GM19043 (cell line): ENCODE data around the gene VEPH1.
"Not testable (repeated sequence)": the region's sequence is repeated elsewhere in the genome, so short reads cannot be mapped to it uniquely, and the experiment has no call there.

Source experiments
- ATAC-seq: cut with Tn5 transposase; IDR thresholded peaks from one replicate; pipeline ENCODE4 v1.9.1; 2021; ENCODE audit warnings: low read depth; ENCODE audit not compliant: unreplicated experiment

VEPH1 gene

GRCh38 chr3:157355276-157355675 is 147.9 kb downstream of the VEPH1 start:
- no peak for ATAC-seq

- no peak for ATAC-seq
These were observed 148.5 kb downstream of the VEPH1 start for GRCh38 chr3:157354722-157355121.

GRCh38 chr3:157354254-157354653 is 149.0 kb downstream of the VEPH1 start:
- no peak for ATAC-seq

DNA sequence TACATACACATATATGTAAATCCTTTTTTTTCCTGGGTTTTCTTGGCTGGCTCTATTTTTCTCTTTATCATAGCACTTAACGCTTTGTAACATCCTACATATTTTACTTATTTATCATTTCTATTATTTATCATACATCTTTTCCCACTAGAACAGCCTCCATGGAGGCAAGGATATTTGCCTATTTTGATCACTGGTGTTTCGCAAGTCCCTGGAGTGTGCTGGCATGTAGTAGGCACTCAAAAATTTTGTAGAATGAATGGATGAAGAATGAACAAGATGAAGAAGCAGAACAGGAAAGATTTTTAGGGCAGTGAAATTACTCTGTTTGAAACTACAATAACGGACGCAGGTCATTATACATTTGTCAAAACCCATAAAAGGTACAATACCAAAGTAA is 149.6 kb downstream of the VEPH1 start:
- no peak for ATAC-seq

DNA sequence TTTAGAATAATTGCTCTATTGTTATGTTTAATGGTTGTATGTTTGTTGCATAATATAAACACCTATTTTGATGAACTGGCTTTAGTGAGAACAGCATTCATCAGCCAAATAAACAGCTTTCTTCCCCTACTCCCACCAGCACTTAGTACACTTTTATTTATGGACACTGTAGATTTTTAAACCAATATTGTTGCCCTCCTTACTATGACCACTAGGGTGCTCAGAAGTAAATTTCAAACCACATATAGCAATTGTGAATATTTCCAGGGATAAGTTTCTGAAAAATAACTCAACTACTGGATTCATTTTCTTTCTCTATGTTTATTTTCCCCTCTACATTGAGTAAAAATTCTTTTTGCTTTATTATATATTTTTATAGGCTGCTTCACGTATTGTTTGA is 151.2 kb downstream of the VEPH1 start:
- ATAC-seq: no peak

DNA sequence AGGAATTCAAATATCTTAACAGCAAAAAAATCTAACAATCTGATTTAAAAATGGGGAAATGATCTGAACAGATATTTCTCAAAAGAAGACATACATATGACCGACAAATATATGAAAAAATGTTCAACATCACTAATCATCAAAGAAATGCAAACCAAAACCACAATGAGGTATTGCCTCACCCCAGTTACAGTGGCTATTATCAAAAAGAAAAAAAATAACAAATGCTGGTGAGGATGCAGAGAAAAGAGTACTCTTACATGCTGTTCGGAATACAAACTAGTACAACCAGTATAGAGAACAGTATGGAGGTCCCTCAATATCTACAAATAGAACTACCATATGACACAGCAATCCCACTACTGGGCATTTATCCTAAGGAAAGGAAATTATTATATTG is 152.6 kb downstream of the VEPH1 start:
- not testable (repeated sequence) for ATAC-seq

DNA sequence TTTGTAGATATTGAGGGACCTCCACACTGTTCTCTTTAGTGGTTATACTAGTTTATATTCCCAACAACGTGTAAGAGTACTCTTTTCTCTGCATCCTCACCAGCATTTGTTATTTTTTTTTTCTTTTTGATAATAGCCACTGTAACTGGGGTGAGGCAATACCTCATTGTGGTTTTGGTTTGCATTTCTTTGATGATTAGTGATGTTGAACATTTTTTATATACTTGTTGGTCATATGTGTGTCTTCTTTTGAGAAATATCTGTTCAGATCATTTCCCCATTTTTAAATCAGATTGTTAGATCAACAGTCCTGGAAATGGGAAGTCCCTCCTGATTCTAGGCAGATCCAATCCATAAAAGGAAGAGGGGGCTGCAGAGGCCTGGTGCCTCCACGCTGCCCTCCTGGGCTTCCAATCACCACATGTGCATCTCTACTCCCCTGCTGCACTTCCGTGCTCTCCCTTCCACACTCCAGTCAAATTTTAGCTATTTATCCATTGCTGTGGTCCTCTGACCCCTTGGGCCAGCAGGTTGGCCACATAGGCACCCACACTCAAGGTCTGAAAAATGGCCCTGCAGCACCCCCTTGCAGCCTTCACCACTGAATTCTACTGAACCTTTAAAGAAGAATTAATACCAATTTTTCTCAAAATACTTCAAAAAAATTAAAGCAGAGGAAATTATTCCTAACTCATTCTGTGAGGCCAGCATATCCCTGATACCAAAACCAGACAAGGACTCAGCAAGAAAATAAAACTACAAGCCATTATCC is 154.7 kb downstream of the VEPH1 start:
- not testable (repeated sequence) for ATAC-seq

- no peak for ATAC-seq
These were observed 155.5 kb downstream of the VEPH1 start for GRCh38 chr3:157347577-157348303.

- no peak for ATAC-seq
These were observed 166.8 kb downstream of the VEPH1 start for GRCh38 chr3:157336252-157337009.

DNA sequence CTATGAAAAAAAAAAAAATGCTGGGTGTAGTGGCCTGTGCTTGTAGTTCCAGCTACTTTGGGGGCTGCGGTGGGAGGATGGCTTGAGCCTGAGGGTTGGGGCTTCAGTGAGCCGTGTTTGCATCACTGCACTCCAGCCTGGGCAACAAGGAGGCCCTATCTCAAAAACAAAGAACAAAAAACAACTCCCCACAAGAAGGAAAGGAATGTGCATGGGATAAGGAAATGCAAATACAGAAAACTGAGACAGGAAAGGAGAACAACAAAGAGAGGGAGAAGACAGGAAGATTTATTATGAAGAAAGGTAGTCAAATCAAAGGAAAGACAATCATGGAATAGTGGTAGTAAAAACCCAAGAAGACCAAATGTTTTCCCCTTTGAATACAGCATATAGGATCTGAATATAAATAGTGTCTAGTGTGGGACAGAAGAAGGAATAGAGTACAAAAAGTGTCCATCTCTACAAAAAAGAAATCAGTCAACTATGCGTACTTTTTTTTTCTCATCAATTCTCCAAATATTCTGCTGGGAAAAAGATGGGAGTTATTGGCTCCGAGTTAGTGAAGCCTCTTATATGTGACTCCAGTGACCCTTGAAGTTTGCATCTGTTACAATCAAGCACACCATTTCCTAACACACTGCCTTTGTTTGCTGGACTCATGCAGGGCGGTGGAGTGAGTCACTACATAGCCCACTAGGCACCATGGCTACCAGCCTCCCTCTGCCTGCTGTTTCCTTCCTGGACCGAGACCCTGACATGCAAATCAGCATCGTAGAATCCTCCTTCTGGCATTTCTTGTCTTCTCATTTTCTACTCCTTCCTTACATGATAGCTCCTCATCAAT is 167.8 kb downstream of the VEPH1 start:
- no peak for ATAC-seq

DNA sequence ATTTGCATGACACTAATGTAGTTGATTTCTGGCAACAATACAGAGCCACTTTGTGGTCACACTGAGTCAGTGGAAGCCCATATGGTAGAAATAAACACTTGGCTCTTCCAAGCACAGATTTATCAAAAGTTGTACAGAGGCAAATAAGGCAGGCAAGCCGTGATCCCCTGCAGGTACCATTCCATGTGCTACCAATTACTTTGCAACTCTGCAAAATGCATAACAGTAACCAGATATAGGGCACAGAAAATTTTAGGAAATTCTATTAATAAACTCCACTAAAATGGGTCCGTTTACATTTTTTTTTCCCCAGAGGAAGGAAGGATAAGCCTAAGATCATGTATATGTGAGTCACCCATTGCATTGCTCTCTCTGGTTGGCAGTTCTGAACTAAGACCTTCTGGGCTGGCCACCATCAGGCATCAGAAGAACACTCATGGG is 169.6 kb downstream of the VEPH1 start:
- no peak for ATAC-seq

GRCh38 chr3:157330206-157330605 is 173.0 kb downstream of the VEPH1 start:
- ATAC-seq: no peak

GRCh38 chr3:157329551-157329950 is 173.7 kb downstream of the VEPH1 start:
- ATAC-seq: no peak

DNA sequence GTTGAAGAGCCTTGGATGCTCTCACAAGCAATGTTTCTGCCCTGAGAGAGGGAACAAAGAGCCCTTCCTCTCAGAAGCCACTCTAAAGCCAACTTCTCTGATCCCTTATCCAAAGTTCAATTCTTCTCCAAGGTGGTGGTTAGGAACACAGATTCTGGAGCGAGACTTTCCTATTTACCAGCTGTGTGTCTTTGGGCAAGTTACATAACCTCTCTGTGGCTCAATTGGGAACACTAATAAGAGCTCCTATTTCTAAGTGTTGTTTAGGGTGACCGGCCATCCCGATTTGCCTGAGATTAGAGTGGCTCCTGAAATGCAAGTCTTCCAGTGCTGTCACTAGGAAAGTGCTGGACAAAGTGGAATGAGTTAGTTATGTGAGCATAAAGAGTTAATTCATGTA is 175.4 kb downstream of the VEPH1 start:
- no peak for ATAC-seq

- ATAC-seq: no peak
These were observed 176.2 kb downstream of the VEPH1 start for GRCh38 chr3:157327018-157327417.

DNA sequence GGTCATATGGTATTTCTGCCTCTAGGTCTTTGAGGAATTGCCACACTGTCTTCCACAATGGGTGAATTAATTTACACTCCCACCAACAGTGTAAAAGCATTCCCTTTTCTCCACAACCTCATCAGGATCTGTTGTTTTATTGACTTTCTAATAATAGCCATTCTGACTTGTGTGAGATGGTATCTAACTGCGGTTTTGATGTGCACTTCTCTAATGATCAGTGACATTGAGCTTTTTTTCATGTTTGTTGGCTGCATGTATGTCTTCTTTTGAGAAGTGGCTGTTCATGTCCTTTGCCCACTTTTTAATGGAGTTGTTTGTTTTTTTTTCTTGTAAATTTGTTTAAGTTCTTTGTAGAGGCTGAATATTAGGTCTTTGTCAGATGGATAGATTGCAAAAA is 178.3 kb downstream of the VEPH1 start:
- ATAC-seq: not testable (repeated sequence)

DNA sequence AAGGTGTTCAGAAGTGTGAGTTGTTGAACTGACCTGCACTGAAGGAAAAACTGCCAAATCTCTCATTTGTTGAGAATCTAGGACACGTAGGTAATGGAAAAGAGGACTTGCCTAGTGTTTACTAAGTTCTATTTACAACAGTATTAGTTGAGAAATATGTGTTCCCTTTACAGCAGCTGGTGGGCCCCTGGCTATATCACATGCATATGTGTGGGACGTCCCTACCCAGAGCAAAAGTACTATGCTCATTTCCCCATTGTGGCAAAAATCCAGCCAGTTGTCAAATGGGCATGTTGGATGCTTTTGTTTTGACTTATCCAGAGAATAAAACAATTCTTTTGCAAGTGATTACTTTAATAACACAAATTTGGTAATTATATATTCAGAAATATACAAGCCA is 179.9 kb downstream of the VEPH1 start:
- ATAC-seq: no peak

DNA sequence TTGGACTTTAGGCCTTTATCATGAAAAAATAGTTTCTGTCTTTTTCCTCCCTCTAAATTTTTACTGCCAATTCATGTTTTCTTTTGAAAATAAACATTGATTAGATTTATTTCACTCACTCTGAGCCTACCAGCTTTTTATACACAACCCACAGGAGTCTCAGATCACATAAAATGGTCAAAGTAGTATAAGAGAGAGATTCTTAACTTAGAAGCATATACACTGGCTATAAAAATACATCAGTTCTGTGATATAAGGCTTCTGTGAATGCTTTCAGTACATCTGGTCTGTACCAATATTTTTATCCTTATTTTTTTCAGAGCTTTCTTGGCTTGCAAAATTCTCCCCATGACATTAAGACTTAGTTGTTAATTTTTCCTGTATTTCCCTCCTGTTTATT is 183.5 kb downstream of the VEPH1 start:
- ATAC-seq: no peak

- ATAC-seq: no peak
These were observed 184.5 kb downstream of the VEPH1 start for GRCh38 chr3:157318639-157319288.

DNA sequence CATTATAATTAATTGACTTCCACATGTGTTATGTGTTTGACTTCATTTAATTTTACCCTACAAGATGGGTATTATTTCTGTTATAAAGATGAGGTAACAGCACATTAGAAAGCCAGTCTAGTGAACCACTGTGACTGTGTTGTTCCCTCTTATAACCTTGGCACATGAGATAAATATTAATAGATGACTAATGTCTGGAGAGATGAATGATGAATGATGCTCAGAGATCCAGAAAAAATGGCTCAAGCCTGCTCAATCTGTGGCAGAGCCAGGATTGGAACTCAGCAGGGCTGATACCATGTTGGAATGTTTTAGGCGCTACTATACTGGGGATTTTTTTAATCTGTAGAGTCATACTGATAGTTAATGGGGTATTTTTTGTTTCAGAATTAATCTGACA is 185.3 kb downstream of the VEPH1 start:
- ATAC-seq: no peak
